ENCODE measurements around the gene POU2F2.

- TF ChIP-seq POLR2A (IDR thresholded peaks at IDR 0.05) (no peak), CTCF (IDR thresholded peaks at IDR 0.05) (no peak), EP300 (IDR thresholded peaks at IDR 0.05) (no peak)
Measured at GRCh38 chr19:42079276-42079669, 53.0 kb downstream of the POU2F2 start.

Data from suprapubic skin (tissue), 3 donors.